Stimulated activated CD8-positive, alpha-beta memory T cell treated with anti-CD3 and anti-CD28 coated beads, Interleukin-15, amount 100 ng/mL, for 1 hour (primary cell): ENCODE results near the gene CCNQ.

Experiments used
- DNase-seq: peaks from one replicate; pipeline ENCODE4 v3.0.0-alpha.2; 2020; ENCODE audit warnings: low read depth

The CCNQ gene

DNA sequence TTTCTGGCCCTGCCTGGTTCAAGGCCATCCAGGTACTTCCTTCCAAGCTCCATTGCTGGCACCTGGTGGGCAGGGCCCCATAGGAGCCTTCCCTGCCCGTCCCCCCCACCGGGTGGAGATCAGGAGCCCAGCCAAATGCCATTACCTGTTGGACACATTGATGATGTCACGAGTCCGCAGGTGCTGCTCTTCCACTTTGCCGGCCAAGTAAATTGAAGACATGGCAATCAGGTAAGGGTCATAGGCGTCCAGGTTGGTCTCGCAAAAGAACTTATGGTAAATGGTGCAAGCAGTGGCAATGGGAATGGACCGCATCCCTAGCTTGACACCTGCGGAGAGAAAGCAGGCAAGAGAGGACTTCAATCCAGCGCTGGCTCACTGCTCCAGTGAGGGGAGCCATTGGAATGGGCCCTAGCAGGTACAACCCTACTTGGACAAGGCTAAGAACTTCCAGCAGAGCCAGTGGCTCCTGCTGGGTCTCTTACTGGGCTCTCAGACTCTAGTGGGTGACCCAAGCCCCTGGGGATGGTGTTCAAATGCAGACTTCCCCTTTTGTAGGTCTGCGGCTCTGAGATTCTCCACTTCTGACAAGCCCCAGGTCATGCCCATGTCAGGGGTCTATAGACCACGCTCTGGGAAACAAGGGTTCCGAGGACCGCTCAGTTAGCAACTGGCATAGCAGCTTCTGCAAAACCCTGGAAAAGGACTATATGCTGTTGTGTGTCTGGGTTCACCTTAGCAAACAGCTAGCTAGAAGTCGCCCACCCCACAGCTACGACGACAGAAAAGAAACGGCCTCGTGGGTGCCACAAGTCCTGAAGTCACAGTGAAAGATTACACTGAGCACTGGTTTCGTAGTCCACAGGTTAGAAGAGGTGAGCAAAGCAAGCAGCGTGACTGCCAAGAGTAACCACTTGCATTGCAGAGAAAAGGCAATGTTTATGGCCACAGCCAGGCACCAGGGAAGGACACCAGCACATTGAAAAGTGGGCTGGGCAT lies 2.8 kb downstream of the CCNQ start:
- no peak for DNase-seq

DNA sequence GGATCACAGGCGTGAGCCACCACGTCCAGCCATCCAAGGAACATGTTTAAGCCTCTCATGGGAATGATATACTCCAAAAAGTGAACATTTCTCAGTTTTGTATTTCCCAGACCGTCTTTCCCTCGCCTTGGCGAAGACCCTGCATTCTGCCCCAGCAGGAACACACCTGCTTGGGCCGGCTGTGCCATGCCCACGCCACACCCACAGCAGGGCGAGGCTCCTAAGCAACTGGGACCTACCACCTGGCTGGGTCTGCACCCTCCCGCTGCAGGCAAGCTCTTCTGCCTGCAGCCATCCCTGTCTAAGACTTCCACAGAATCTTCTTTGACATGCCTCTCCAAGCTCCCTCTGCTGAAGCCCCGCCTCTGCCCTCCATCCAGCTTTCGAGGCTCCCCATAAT lies 3.6 kb downstream of the CCNQ start:
- DNase-seq, result no peak

DNA sequence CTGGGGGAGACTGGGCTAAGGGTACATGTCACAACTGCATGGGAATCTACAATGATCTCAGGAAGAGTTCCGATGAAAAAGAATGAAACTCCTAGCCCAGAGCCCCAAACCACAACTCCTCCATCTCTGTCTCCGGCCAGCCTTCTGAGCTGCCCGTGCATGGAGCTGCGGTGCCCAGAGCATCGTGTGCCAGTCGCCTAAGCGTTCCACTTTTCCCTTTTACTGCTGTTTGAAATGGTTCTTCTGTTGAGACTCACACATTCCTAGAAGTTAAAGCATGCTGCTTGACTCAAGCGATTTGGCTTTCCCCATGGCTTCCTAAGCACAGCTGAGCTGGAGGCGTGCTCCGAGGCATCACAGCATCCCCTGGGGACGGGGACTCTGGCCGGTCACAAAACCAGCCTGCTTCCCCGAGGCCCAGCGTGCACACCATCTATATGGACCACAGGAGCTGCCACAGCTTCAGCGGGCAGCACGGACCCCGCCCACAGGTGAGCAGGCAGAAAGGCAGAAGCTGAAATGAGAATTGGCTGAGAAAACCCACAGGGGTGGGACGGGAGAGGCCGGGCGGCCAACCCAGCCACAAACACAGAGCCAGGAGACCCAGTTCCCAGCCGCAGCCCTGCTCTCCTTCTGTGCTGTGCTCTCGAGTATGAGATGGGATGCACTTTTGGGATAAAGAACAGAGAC lies 5.0 kb downstream of the CCNQ start:
- no peak for DNase-seq

DNA sequence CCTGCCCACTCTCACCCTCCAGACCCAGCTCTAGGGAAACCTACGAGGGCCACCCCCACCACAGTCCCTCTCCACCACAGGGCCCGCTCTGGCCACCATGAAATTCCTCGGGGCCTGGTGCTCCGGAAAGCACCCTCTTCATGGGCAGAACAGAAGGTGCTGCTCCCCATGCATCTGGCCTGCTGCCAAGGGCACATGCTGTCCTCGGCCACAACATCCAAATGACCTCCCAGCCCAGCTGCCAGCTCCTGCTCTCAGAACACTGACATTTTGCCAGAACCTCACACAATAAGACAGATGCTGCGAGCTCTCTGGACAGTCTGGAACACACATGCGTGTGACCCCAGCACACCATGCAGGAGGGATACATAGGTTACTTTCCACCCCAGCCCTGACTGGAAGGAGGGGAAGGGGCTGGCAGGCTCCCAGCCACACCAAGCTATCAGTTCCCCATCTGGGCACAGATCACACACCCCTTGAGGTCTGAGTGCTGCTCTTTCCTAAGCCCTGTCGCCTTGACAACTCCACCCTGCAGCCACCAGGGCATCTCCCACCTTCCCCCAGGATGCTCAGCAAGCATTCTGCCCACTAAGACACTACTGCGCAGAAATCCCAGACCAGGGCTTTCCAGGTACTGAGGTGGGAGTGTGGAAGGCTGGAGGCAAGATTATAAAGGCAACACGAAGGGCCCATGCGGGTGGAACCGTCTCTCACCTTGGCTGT lies 5.8 kb downstream of the CCNQ start:
- no peak for DNase-seq

DNA sequence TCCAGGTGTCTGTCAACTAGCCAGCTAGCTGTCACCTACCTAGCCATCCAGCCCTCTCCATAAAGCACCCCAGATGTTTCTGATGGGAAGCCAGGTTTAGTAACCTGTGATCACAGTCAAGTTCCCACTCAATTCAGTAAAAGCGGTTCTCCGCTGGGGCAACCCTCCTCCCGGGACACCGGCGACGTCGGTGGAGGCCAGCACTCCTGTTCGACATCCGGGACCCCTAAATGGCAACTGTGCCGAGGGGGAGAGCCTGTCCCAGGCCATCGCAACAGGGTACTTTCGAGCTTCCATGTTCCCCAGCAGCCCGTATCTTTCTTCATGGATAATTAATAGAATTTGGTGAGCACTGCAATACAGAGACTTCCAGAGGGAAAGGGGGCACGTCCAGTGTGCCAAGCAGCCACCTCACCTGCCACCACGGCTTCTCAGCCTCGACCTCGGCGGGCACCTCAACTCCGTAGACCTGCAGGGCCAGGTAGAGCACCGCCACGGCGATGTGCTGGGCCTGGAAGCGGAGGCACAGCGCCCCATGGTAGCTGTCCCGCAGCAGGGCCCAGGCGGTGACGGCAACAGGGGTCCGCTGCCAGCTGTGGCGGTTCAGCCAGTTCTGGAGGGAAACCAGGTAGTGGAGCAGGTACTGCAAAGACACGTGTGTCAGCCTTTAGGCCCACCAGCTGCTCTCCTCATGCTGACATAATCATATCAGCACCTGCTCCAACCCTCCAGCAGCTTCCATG lies 6.7 kb downstream of the CCNQ start:
- no peak for DNase-seq

DNA sequence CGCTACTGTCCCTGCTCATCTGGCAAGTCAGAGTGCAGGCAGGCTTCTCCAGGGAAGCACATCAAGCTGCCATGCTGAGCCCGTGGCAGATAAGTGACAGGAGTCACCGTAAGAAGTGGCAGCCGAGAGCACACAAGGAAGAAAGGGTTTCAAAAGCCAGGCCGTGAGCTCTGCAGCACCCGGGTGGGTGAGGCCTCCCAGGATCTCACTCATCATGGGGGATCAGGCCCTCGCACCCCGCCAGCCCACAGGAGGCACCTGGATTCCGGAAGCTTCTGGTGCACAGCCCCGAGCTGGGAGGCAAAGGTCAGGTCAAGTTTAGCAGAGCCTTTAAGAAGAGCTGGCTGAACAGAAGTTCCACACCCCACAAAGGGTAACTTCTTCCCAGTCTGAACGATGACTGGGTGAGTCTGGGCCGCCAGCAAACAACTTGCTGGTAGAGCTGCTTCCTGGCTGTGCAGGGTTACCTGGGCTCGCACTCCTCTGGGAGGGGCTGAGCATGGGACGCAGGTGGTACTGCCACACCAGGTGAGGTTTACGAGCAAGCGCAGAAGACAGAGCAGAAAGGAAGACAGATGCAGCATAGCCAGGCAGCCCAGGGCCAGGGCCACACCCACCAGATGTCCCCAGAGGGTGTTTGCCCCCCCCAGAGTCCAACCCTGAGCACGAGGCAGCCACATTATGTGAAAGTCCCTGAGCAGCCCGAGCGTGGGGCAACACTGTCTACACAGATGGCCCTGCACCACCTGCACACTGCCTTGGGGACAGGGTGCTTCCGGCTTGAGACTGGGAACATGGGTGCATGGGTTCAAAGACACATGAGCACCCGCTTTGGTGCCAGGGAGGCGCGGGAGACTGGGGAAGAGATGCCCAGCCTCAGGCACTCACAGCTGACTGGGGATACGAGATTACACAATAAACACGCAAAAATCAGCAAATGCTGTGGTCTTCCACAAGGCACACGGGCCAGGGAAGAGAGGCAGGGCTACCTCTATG lies 7.7 kb downstream of the CCNQ start:
- no peak for DNase-seq

DNA sequence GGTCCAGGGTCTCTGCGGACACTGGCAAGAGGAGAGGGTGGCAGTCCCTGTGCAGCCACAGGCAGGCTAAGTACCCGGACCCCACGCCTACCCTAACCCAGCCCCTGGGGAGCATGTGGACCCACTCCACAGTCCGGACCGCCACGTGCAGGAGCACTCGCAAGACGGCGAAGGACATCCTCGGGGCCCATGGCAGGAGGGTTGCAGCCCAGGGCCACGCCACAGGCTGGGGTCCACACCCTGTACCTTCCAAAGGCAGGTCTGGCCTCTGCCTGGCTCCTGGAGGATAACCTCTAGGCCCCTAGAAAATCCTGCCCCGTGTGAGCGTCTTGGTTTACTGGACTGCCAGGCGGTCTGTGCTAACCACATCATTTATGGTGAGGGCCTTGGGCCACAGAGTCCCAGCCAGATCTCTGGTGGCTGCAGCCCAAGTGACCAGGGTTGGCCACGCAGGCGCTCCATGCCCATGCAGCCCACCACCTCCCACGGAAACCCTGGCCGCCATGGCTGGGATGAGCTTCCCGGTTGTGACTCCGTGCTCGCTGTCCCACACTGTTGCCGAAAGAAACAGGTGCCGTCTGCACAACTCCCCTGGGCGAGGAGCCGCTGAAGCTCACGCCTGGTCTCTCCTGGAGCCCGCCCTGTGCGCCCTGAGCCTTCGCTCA lies 10.0 kb downstream of the CCNQ start:
- DNase-seq, result no peak

DNA sequence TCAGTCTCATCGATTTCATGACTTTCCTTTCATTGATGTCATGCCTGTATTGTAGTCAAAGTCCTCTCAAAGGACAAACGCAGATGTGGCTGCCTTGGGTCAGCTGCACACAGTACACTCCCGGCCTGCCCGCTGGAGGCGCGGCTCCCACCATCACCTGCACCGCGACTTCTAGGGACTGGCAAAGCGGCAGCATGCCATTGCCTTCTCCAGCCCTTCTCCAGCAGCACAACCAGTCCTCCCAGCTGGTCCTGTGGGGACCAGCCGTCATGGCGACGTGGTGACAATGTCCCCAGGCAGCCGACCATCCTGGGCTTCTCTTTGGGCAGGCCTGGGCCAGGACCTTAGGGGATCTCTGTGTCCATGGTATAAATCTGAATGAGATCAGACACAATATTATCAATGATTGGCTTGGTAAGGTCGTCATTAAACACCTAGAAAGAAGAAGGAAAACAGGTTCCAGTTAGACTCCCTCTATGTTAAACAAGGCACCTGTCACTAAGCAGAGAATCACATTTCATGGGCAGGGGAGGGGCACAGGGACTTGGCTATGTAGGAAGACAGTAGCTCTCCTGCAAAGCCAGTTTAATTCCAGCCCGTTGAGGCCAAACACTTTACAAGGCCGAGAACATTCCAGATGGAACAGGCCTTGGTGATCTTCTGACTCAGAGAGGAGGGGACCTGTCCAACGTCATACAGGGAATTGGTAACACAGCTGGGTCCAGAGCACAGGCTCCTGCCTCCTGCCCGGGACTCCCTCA lies 10.7 kb downstream of the CCNQ start:
- no peak for DNase-seq

DNA sequence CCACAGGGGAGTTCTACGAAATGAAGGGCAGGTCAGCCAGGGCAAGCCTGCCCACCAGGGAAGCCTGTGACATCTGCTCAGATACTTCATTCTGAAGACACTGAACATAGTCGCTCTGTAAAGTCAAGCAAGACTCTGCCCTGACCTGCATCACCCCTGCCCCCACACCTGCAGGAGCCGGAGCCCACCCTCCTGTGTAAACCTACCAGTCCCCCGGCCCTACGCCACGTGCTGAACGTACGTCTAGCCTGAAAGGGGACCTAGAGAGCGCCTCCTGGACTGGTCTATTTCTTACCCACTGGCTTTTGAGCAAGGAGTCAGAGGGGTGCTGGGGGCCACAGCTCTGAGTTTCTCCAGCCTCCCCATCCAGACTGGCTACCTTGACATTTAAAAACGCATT lies 11.6 kb downstream of the CCNQ start:
- DNase-seq, result no peak

DNA sequence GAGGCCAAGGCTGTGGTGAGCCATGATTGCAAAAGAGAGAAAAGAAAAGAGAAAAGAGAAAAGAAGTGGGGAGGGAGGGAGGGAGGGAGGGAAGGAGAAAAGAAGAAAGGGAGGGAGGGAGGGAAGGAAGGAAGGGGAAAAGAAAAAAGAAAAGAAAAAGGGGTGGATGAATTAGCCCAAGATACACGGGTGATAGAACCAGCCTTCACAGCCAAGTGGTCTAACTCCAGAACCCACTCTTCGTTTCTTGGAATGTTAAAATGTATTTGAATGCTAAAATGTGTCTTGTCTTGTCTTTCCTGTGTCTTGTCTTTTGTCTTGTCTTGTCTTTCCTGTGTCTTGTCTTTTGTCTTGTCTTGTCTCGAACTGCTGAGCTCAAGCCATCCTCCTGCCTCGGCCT lies 13.1 kb downstream of the CCNQ start:
- DNase-seq, result no peak

DNA sequence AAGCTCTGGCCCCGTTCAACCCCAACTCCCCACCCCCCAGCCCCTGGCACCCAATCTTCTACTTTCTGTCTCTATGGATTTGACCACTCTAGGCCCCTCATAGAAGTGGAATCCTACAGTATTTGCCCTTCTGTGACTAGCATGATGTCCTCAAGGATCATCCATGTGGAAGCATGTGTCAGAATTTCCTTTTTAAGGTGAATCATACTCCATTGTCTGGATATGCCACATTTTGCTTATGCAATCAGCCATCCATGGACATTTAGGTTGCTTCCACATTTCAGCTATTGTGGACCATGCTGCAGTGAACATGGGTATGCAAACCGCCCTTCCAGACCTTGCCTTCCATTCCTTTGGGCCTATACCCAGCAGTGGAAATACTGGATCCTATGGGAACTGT lies 15.5 kb downstream of the CCNQ start:
- no peak for DNase-seq

DNA sequence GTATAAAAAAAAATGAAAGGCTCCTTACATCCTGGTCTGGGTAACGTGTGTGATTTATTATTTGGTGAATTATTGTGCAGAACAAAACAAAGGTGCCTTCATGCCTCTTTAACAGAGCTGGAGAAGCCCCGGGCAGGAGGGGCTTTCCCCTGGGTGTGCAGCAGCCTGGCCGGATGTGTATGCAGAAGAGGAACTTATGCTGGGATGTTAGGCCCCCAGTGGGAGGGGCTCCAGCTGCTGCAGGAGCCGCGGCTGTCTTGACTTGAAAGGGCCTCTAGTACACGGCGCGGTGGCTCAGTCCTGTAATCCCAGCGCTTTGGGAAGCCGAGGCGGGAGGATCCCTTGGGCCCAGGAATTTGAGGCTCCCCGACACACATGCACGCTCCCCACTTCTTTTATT lies 16.0 kb downstream of the CCNQ start:
- peak; percentile 14 for DNase-seq

DNA sequence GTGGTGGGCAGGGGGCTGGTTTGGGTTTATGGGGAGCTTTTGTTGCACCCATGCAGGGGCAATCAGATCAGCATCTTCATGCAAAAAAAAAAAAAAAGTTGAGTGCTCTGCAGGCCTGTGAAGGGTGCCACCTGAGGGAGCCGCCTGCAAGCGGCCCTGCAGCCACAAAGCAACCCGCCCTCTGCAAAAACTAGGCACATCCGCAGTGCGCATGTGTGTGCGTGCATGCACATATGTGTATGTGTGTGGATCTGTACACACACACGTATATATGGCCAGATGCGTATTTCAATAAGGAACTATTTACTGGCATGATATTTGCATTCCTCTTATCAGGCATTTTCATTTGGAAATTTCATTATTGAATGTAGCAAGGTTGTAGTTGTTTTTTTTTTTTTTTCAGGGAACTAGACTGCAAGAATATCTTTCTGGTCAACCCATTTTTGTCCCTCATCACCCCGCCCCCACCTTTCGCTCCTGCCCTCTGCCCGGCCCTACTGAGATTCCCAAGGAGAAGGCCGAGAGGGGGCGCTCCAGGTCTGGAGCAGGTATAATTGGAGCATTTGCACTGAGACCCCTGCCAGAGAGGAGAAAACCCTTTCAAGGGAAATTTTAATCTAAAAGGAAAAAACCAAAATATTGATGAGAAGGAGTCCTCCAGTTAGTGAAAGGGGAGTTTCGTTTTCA lies 18.1 kb downstream of the CCNQ start:
- no peak for DNase-seq

DNA sequence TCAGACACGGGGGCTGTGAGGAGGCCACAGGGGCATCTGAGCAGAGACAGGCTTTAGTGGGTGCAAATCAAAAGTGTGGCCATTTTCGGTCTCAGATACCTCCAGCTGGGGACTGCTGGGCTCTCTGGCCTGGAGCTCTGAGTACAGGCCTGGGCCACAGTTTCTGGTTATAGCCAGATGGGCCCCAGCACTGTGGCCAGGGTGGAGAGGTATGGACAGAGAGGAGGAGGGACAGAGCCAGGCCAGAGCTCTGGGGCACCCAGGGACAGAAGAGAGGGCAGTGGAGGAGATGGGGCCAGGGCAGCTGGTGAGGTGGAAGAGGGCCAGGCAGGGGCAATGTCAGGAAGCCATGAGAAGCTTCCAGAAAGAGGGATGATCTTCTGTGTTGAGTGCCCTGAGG lies 20.1 kb downstream of the CCNQ start:
- no peak for DNase-seq

DNA sequence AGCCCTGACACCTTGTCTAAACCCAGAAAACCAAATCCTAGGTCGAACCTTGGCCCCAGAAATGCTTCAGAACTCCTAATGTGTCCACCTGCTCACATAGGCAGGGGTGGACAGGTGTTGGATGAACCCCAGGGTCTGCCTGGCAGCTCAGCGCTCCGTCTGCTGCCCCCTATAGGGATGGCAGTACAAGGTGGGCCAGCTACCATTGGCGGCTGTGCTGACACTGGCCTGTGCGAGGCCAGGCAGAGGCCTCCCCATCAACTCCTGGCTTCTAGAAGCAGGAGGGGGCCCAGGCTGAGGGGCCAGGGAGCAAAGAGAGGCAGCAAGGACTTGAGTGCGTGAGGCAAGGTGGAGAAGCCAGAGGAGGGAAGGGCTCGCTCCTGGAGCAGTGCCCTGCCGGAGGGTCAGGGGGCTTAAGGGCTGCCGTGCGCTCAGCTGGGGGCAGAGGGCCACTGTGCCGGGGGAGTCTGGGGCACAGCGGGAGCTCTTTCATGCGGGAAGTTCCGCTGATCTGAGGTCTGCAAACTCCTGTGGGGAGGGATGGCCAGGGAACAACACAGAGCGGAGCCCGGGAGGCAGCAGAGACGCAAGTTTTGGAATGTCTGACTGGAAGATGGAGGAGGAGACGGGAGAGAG lies 20.6 kb downstream of the CCNQ start:
- no peak for DNase-seq

DNA sequence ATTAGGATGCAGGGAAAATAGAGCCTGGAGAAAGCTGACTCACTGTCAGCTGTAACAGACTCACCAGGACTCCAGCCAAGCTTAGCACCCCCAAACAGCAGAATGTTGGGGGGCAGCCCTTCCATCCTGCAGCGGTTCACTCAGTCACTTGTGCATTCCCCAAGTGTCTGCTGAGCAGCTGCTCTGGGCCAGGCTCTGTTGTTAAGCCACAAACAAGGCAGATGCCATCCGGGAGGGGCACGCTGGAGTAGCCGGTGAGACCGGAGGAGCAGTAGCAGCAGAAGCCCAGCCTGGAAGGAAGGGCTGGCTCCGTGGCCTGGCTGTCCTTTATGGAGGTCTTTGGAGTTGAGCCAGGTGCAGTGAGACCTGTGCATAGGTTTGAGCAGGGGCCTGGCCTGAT lies 22.0 kb downstream of the CCNQ start:
- DNase-seq, result no peak

DNA sequence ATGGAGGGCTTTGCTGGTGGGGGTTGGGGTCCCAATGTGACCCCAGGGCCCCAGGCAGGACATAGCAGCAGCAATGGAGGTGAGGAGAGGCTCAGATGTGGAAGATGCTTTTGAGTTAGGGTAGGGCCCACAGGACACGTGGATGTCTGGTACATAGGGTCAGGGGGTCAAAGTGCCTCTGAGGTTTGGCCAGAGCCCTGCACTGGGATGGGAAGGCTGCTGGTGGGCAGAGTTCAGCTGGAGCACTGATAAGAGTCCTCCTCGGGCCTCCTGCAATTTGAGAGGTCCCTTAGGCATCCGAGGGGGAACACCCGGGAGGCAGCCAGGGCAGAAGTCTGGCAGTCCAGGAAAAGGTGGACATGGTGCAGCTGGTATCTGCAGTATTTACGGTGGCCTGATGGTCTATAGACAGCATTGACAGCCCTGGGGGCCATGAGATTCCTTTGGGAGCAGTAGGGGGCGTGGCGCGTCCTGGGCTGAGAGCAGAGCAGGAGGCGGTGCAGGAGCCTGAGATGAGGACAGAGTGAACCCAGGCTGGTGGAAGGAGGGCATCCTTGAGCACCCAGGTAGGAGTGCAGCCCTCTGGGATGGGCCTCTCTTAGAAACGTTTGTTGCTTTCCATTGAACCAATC lies 22.6 kb downstream of the CCNQ start:
- DNase-seq, result no peak

DNA sequence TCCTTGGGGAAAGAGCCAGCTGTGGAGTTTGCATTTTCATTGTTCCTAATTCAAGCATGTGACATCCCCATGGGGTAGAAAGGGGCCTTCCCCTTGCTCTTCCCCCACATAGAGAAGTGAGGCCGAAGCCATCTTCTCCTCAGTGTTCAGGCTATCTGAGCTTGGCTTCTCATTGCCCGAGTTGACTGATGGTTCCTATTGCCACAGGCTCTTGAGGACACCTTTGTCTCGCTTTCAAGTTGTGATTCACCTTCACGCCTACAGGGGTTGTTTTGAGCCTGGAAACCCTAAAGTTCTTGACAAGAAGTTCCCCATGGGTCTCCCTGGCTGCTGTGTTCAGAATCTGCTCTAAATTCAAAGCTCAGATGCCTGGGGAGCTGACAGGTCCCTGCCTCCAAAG lies 25.0 kb downstream of the CCNQ start:
- DNase-seq, result no peak
